Measurements from ENCODE around the gene MARS1.

The MARS1 gene

GRCh38 chr12:57530396-57531142 lies 42.7 kb downstream of the MARS1 start:
- no peak for DNase-seq (ENCODE audit: low spot score)

- no peak for DNase-seq (ENCODE audit: low spot score)
These were observed 44.0 kb downstream of the MARS1 start for GRCh38 chr12:57531836-57532235.

GRCh38 chr12:57533108-57533507 lies 45.2 kb downstream of the MARS1 start:
- DNase-seq (ENCODE audit: low spot score), result no peak

- no peak for DNase-seq (ENCODE audit: low spot score)
These were observed 46.4 kb downstream of the MARS1 start for GRCh38 chr12:57534250-57534649.

GRCh38 chr12:57534991-57535543 lies 47.2 kb downstream of the MARS1 start:
- DNase-seq (ENCODE audit: low spot score), result no peak

- DNase-seq (ENCODE audit: low spot score), result no peak
These were observed 48.1 kb downstream of the MARS1 start for GRCh38 chr12:57535764-57536596.

GRCh38 chr12:57536597-57536942 lies 48.7 kb downstream of the MARS1 start:
- DNase-seq (ENCODE audit: low spot score), result no peak

- DNase-seq (ENCODE audit: low spot score), result no peak
These were observed 51.4 kb downstream of the MARS1 start for GRCh38 chr12:57539134-57539768.

GRCh38 chr12:57541001-57541400 lies 53.1 kb downstream of the MARS1 start:
- no peak for DNase-seq (ENCODE audit: low spot score)

GRCh38 chr12:57541717-57542116 lies 53.8 kb downstream of the MARS1 start:
- DNase-seq (ENCODE audit: low spot score), result no peak

GRCh38 chr12:57543581-57543980 lies 55.7 kb downstream of the MARS1 start:
- DNase-seq (ENCODE audit: low spot score), result no peak

GRCh38 chr12:57545809-57546437 lies 58.1 kb downstream of the MARS1 start:
- DNase-seq (ENCODE audit: low spot score), result no peak

- peak; percentile 100 for DNase-seq (ENCODE audit: low spot score)
These were observed 58.8 kb downstream of the MARS1 start, which contains the start of gene DCTN2 for GRCh38 chr12:57546438-57547287. DCTN2 (minus strand) TSS chr12:57547192; CDS start chr12:57547063, 129 bp downstream.

GRCh38 chr12:57547288-57548012 lies 59.6 kb downstream of the MARS1 start:
- DNase-seq (ENCODE audit: low spot score), result no peak

- DNase-seq (ENCODE audit: low spot score), result no peak
These were observed 60.1 kb downstream of the MARS1 start for GRCh38 chr12:57548013-57548315.

- no peak for DNase-seq (ENCODE audit: low spot score)
These were observed 60.6 kb downstream of the MARS1 start for GRCh38 chr12:57548488-57548887.

- no peak for DNase-seq (ENCODE audit: low spot score)
These were observed 61.5 kb downstream of the MARS1 start for GRCh38 chr12:57549203-57549908.

- no peak for DNase-seq (ENCODE audit: low spot score)
These were observed 62.2 kb downstream of the MARS1 start, which contains the start of gene KIF5A for GRCh38 chr12:57549909-57550640. KIF5A (plus strand) TSS chr12:57550044; CDS start chr12:57550272, 228 bp downstream.
